ENCODE data around the gene TMEM220.

DNA sequence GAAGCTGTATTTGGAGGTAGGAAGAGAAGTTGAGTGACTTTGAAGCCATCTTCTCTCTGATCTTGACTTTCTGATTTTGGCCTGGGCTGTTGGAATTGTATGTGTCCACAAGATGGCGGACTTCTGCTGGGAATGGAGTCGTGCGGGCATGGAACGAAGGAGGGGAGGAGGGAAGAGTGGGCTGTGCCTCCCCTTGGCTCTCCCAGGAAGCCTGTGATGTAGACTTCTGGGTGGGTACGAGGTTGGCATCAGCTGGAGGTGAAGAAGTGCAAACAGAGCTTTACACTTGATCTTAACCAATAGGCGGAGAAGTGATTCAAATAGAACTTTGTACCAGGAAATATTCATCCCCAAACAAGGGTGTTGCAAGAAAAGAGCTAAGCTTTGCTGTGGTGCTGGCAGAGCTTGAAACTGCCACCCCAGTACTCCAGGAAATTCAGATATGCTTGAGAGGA, 7.4 kb upstream of the TMEM220 start:
- TF ChIP-seq, protein P1, sequence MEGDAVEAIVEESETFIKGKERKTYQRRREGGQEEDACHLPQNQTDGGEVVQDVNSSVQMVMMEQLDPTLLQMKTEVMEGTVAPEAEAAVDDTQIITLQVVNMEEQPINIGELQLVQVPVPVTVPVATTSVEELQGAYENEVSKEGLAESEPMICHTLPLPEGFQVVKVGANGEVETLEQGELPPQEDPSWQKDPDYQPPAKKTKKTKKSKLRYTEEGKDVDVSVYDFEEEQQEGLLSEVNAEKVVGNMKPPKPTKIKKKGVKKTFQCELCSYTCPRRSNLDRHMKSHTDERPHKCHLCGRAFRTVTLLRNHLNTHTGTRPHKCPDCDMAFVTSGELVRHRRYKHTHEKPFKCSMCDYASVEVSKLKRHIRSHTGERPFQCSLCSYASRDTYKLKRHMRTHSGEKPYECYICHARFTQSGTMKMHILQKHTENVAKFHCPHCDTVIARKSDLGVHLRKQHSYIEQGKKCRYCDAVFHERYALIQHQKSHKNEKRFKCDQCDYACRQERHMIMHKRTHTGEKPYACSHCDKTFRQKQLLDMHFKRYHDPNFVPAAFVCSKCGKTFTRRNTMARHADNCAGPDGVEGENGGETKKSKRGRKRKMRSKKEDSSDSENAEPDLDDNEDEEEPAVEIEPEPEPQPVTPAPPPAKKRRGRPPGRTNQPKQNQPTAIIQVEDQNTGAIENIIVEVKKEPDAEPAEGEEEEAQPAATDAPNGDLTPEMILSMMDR (IDR thresholded peaks at IDR 0.05; ENCODE audit: insufficient read depth, low read length): peak; percentile 7
- TF ChIP-seq GABPA (IDR thresholded peaks at IDR 0.05; ENCODE audit: low read depth): no peak
- no peak for TF ChIP-seq POLR2AphosphoS5 (IDR thresholded peaks at IDR 0.05; ENCODE audit: low read depth)
- TF ChIP-seq, protein P2, sequence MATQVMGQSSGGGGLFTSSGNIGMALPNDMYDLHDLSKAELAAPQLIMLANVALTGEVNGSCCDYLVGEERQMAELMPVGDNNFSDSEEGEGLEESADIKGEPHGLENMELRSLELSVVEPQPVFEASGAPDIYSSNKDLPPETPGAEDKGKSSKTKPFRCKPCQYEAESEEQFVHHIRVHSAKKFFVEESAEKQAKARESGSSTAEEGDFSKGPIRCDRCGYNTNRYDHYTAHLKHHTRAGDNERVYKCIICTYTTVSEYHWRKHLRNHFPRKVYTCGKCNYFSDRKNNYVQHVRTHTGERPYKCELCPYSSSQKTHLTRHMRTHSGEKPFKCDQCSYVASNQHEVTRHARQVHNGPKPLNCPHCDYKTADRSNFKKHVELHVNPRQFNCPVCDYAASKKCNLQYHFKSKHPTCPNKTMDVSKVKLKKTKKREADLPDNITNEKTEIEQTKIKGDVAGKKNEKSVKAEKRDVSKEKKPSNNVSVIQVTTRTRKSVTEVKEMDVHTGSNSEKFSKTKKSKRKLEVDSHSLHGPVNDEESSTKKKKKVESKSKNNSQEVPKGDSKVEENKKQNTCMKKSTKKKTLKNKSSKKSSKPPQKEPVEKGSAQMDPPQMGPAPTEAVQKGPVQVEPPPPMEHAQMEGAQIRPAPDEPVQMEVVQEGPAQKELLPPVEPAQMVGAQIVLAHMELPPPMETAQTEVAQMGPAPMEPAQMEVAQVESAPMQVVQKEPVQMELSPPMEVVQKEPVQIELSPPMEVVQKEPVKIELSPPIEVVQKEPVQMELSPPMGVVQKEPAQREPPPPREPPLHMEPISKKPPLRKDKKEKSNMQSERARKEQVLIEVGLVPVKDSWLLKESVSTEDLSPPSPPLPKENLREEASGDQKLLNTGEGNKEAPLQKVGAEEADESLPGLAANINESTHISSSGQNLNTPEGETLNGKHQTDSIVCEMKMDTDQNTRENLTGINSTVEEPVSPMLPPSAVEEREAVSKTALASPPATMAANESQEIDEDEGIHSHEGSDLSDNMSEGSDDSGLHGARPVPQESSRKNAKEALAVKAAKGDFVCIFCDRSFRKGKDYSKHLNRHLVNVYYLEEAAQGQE (IDR thresholded peaks at IDR 0.05; ENCODE audit: insufficient replicate concordance, low read depth): no peak
- no peak for TF ChIP-seq SPI1 (IDR thresholded peaks at IDR 0.05; ENCODE audit: borderline replicate concordance, low read depth)

All from HL-60 (cell line).